ENCODE results near the gene ANXA2.

GRCh38 chr15:60441331-60441730, 43.5 kb upstream of the ANXA2 start:
- TF ChIP-seq EZH2phosphoT487 (IDR thresholded peaks at IDR 0.05; ENCODE audit: unreplicated experiment), result no peak
- TF ChIP-seq CTCF (conservative IDR thresholded peaks at IDR 0.05; ENCODE audit: low read depth in 2 of 2), result no peak
- TF ChIP-seq POLR2AphosphoS5 (IDR thresholded peaks at IDR 0.05; ENCODE audit: low read depth), result no peak
- no peak for TF ChIP-seq EZH2 (IDR thresholded peaks at IDR 0.05; ENCODE audit: low read depth, unreplicated experiment)

All from GM23338 (cell line).